ENCODE data around the gene REXO1.

Gene REXO1

DNA sequence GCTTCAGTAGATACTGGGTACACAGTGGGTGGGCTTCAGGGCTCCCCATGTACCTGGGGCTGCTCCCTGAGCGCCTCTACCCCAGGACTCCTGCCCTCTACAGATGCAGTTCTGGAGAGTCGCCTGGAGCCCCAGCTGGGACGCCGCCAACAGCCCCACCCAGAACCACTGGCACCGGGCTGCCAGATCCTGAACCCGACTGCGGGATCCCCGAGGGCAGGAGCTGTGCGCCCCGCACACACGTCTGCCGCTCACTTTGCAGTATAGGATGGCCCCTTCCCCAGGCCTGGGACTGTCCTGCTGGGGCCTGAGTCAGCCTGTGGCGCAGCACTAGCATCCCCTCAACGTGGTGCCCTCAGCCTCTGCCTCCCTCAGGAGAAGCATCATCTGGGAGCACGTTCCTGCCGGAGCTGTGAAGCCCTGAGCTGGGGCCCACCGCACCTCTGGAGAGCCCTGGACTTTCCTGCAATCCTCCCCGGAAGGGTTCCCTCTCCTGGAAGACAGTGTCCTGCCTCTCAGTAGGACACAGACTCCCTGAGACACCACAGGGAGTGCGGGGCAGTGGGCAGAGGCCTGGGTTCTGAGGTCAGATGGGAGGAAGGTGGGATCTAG, 3.7 kb downstream of the REXO1 start:
- peaks cover 7% of the 10 kb centered on the region for H3K36me3 ChIP-seq (replicated peaks)
- H3K4me1 ChIP-seq, result peaks cover 7% of the 10 kb centered on the region
- no peak for DNase-seq (ENCODE audit: low spot score in 2 of 2)
- in situ Hi-C loops (cut with MboI; ENCODE audit: low sequenced_read_pairs), result no loop called here
- H3K9me3 ChIP-seq, result no peaks in the 10 kb centered on the region
- no peak overlapping the region for H3K4me3 ChIP-seq
- no peaks in the 10 kb centered on the region for H3K27me3 ChIP-seq (ENCODE audit: low read depth)

DNA sequence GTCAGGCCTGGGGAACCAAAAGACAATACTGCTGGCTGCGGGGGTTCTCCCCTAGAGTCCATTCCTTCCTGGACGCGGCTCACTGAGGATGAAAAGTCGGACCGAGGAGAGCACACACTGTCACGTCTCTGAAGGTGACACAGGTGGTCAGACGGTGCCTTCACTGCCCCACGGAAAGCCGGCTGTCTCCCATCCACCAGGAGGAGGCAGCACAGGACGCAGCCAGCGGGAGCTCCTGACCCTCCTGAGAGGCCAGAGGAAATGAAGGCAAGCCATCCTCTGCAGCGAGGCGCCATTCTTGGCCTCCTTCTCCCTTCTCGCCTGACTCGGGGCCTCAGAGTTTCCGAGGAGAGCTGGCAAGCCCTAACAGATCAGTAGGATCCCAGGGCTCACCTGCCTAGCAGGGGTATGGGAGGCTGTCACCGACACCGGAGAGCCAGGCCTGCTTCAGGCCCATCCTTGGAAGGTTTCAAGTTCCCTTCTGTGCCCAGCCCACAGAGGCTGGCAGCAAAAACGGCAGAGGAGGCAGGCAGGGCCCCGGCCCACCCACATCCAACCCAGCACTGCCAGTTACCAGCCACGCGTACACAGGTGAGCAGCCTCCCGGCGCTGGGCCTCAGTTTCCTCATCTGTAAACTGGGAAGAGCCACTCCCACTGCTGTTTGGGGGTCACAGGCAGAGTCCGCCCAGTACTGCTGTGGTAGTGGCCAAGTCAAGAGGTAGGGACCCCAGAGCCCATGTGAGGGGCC, 4.5 kb downstream of the REXO1 start:
- H3K27me3 ChIP-seq (ENCODE audit: low read depth), result no peaks in the 10 kb centered on the region
- H3K4me1 ChIP-seq, result peaks cover 7% of the 10 kb centered on the region
- peaks cover 7% of the 10 kb centered on the region for H3K36me3 ChIP-seq (replicated peaks)
- DNase-seq (ENCODE audit: low spot score in 2 of 2), result no peak
- in situ Hi-C loops (cut with MboI; ENCODE audit: low sequenced_read_pairs), result no loop called here
- no peak overlapping the region for H3K4me3 ChIP-seq
- H3K9me3 ChIP-seq, result no peaks in the 10 kb centered on the region

DNA sequence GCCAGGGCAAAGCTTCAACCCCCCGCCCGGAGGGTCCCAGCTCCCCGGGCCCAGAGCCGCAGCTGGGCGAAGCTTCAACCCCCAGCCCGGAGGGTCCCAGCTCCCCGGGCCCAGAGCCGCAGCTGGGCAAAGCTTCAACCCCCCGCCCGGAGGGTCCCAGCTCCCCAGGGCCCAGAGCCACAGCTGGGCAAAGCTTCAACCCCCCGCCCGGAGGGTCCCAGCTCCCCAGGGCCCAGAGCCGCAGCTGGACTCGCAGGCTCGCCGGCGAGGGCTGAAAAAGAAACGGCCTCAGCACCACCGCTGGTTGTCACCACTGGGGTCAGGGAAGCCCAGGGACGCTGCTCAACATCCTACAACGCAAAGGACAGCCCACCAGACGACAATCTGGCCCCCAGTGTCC, 5.2 kb downstream of the REXO1 start:
- peaks cover 7% of the 10 kb centered on the region for H3K36me3 ChIP-seq (replicated peaks)
- H3K4me1 ChIP-seq, result peaks cover 7% of the 10 kb centered on the region

DNA sequence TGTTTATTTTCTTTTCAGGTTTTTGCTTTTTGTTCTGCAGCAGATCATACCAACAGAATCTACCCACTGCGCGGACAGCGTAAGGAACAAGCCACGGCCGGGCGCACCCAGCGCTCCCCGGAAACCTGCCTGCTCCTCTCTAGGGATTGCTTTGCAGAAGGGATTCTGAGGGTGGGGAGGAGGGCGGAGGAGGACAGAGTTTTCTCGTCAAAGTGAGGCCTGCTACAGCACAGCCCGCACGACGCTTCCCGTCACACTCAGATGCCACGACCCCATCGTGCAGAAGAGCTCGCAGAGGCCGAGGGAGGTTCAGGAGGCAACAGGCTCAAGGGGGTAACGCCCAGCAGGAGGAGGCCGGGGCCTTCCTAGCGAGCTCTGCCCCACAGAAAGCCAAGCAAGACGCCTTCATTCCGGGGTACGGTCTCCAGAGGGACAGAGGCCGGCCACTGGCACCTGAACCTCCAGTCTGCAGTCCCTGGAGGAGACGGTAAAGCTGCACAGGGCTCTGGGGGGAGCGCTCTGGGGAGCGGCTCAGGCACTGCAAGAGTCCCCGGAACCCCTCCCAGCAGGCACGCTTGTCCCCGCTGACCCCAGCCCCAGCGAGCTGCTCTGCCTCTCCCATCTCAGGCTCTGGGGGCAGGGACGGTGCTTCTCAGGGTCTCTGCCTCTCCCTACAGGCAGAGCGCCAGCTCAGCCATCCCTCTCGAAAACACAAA, 6.9 kb downstream of the REXO1 start:
- H3K9me3 ChIP-seq, result no peaks in the 10 kb centered on the region
- peaks cover 2% of the 10 kb centered on the region; the same call in 1 of the 2 replicates for H3K4me1 ChIP-seq
- no peak overlapping the region for H3K4me3 ChIP-seq
- no peak for DNase-seq (ENCODE audit: low spot score in 2 of 2)
- in situ Hi-C loops (cut with MboI; ENCODE audit: low sequenced_read_pairs), result no loop called here
- no peaks in the 10 kb centered on the region for H3K27me3 ChIP-seq (ENCODE audit: low read depth)
- H3K36me3 ChIP-seq (replicated peaks), result peaks cover 12% of the 10 kb centered on the region

More for the DNA sequence above, 5.2 kb downstream of the REXO1 start:
- Histone ChIP-seq H3K9me3 (no peaks in the 10 kb centered on the region), H3K4me3 (no peak overlapping the region), H3K27me3 (ENCODE audit: low read depth) (no peaks in the 10 kb centered on the region)
- no peak for DNase-seq (ENCODE audit: low spot score in 2 of 2)
- in situ Hi-C loops (cut with MboI; ENCODE audit: low sequenced_read_pairs), result no loop called here

DNA sequence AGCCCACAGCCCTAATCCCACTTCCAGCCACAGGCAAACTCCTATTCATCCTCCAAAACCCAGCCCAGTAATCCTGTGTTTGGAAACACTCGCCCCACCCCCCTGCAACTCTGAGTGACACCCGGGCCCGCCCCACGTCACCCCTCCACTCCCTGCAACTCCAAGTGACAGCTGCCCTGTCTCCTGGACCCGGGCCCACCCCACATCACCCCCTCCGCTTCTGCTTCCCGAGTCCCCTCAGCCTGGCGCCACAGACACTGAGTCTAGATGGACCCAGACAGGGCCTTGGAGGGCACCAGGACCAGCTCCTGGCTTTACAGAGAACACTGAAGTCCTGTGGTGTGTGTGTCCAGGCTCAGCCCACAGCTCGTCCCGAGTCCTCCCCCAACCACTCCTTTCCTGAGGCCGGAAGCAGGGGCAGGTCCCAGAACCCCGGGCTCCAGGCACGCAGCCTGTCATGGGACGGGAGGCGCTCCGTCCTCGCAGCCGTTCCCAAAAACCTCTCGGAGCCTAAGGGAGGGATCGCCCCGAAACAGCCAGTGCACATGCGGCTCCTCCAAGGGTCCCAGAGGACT, 7.7 kb downstream of the REXO1 start:
- H3K4me1 ChIP-seq, result peaks cover 2% of the 10 kb centered on the region; the same call in 1 of the 2 replicates
- in situ Hi-C loops (cut with MboI; ENCODE audit: low sequenced_read_pairs), result no loop called here
- H3K4me3 ChIP-seq, result no peak overlapping the region
- no peaks in the 10 kb centered on the region for H3K27me3 ChIP-seq (ENCODE audit: low read depth)
- peaks cover 6% of the 10 kb centered on the region for H3K36me3 ChIP-seq (replicated peaks)
- H3K9me3 ChIP-seq, result no peaks in the 10 kb centered on the region
- DNase-seq (ENCODE audit: low spot score in 2 of 2), result peak in 1 of 2 experiments; percentile 53

DNA sequence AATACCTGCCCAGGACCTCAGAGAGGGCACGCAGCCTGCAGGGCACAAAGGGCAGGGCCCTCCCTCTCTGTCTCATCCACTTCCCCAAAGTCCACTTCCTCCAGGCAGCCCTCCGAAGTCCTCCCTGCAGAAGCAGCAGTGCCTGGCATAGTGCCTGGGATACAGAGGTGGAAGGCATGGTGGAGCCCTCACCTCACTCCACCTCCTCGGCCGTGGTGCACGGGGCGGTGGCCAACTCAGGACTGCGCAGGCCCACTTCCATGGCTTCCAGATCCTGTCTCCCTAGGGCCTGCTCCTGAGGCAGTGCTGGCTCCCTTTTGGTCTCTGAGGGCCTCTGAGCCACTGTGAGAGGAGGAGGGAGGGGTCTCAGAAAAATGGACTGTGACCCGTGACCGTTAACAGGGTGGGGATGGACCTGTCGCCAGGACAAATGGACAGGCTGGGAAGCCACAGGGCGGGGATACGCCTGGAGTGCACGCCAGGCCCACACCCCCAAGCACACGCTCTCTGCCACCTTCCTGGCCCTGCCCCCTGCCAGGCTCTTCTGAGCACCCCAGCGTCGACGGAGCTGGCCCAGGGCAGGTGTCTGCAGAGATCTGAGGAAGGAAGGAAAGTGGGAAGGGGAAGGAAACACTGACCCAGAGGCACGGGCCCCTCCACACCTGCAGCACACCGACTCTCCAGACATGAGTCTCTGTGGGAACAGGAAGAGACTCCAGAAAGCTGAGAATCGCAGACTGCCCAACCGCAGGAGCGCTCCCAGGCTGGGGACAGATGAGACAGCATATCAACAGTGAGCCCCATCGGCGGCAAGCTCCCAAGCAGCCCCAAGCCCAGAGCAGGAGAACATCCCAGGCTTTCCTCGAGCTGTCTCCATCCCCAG, 8.4 kb downstream of the REXO1 start:
- Histone ChIP-seq H3K9me3 (no peaks in the 10 kb centered on the region), H3K27me3 (ENCODE audit: low read depth) (no peaks in the 10 kb centered on the region), H3K4me3 (no peak overlapping the region), H3K4me1 (peaks cover 2% of the 10 kb centered on the region; the same call in 1 of the 2 replicates), H3K36me3 (replicated peaks) (peaks cover 5% of the 10 kb centered on the region; the same call in 1 of the 2 replicates)
- in situ Hi-C loops (cut with MboI; ENCODE audit: low sequenced_read_pairs), result no loop called here
- DNase-seq (ENCODE audit: low spot score in 2 of 2), result no peak

DNA sequence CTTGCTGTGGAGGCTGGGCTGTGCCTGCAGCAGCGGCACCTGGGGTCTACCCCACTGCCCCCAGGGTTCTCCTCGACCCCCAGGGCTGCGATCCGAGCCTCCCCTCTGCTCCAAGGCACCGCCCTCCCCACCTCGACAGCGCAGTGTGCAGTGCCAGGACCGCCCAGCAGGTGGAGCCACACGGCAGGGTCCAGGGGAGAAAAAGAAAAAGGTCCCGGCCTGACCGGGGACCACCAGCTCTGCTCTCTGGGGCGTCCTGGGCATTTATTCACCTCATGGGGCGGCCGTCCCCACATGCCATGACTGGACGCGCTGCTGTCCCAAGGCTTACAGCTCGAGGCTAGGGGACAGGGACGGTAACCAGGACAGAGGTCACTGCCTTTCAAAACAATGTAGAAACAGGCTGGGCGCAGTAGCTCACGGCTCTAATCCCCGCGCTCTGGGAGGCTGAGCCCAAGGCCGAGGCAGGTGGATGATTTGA, 10.6 kb downstream of the REXO1 start:
- H3K27me3 ChIP-seq (ENCODE audit: low read depth), result no peaks in the 10 kb centered on the region
- H3K9me3 ChIP-seq, result no peaks in the 10 kb centered on the region
- peak in 1 of 2 experiments; percentile 85 for DNase-seq (ENCODE audit: low spot score in 2 of 2)
- H3K36me3 ChIP-seq (replicated peaks), result peaks cover 5% of the 10 kb centered on the region; the same call in 1 of the 2 replicates
- no peak overlapping the region for H3K4me3 ChIP-seq
- peaks cover 2% of the 10 kb centered on the region; the same call in 1 of the 2 replicates for H3K4me1 ChIP-seq
- in situ Hi-C loops (cut with MboI; ENCODE audit: low sequenced_read_pairs), result no loop called here

DNA sequence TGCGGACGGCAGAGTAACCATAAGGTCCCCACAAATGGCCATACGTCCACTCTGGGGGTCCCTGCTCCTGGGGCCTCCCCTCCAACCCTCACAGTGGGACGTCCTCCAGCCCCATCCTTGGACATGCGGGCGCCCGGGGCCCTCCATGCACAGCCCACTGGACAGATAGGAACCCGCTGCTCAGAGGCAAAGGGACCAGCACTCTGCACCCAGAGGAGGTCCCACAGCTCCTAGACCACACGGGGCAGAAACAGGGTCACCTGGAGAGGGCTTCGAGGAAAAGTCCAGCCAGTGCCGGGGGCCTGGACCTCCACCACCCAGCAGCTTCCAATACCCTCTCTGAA, 11.1 kb downstream of the REXO1 start:
- H3K9me3 ChIP-seq, result no peaks in the 10 kb centered on the region
- peaks cover 2% of the 10 kb centered on the region; the same call in 1 of the 2 replicates for H3K4me1 ChIP-seq
- H3K27me3 ChIP-seq (ENCODE audit: low read depth), result no peaks in the 10 kb centered on the region
- in situ Hi-C loops (cut with MboI; ENCODE audit: low sequenced_read_pairs), result no loop called here
- no peak overlapping the region for H3K4me3 ChIP-seq
- no peak for DNase-seq (ENCODE audit: low spot score in 2 of 2)
- H3K36me3 ChIP-seq (replicated peaks), result peaks cover 5% of the 10 kb centered on the region; the same call in 1 of the 2 replicates

DNA sequence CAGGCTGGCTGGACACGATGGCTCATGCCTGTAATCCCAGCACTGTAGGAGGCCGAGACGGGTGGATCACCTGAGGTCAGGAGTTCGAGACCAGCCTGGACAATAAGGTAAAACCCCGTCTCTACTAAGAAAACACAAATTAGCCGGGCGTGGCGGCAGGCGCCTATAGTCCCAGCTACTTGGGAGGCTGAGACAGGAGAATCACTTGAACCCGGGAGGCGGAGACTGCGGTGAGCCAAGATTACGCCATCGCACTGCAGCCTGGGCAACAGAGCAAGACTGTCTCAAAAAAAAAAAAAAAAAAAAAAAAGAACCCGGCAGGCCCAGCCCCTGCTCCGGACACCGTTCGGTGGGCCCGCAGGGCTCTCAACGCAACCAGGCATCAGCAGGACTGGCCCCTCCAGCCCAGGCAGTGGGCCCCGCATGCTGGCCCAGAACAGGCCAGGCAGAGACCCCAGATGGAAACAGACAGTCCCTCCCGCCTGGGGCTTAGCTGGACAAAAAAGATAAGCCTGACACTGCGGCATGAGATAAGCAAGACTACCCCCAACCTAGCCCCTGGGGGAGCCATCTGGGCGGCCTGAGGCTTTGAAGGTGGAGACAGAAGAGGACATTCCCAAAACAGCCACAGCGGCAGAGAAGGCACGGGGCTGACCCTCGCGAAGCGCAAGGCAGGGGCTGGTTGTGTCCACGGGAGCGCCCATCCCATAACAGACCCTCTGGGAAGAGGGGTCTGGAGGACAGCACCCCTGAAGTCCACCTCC, 11.6 kb downstream of the REXO1 start:
- H3K4me1 ChIP-seq, result peaks cover 2% of the 10 kb centered on the region; the same call in 1 of the 2 replicates
- H3K9me3 ChIP-seq, result no peaks in the 10 kb centered on the region
- DNase-seq (ENCODE audit: low spot score in 2 of 2), result no peak
- peaks cover 5% of the 10 kb centered on the region; the same call in 1 of the 2 replicates for H3K36me3 ChIP-seq (replicated peaks)
- in situ Hi-C loops (cut with MboI; ENCODE audit: low sequenced_read_pairs), result no loop called here
- H3K27me3 ChIP-seq (ENCODE audit: low read depth), result no peaks in the 10 kb centered on the region
- no peak overlapping the region for H3K4me3 ChIP-seq

DNA sequence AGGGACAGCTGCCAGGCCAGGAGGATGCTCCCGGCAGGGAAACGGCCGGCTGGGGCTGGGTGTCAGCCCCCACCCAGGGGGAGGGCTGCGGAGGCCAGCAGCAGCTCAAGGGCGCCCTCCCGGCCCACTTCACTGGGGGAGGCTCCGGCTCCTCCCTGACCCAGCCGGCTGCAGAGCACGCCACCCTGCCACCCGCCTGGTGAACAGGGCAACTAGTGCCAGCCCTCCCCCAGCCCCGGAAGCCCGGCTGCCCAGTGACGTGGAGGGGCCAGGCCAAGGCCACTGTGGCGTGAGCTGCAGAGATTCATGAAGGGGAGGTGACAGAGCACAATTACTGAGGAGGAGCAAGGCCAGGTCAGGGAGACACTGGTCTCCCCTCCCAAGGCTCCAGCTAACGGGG, 14.7 kb downstream of the REXO1 start:
- in situ Hi-C loops (cut with MboI; ENCODE audit: low sequenced_read_pairs), result no loop called here
- no peak for DNase-seq (ENCODE audit: low spot score in 2 of 2)
- Histone ChIP-seq H3K9me3 (no peaks in the 10 kb centered on the region), H3K4me1 (peaks cover 2% of the 10 kb centered on the region; the same call in 1 of the 2 replicates), H3K36me3 (replicated peaks) (peaks cover 9% of the 10 kb centered on the region; the same call in 1 of the 2 replicates), H3K4me3 (no peak overlapping the region), H3K27me3 (ENCODE audit: low read depth) (no peaks in the 10 kb centered on the region)

DNA sequence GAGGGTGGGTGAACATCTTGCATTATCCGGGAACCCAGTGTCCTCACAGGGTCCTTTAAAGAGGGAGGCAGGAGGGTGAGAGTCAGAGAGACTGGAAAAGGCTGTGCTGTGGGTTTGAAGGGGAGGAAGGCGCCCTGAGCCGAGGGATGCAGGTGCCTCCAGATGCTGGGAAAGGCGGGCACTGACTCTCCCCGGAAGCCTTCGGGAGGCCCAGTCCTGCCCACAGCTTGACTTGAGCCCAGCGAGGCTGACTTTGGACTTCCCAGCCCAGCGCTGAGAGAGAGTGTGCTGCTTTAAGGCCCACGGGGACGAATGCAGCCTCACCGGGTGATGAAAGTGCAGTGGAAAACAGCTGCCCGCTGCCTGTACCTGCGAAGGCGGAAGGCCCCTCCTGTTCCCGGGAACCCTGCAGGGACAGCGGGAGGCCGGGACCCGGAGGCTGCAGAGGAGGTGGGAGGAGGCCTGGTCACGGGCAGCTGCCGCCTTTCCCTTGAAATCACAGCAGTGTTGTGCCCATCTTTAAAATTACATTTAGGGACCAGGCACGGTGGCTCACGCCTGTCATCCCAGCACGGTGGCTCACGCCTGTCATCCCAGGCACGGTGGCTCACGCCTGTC, 16.1 kb downstream of the REXO1 start:
- DNase-seq (ENCODE audit: low spot score in 2 of 2), result no peak
- peaks cover 8% of the 10 kb centered on the region; the same call in 1 of the 2 replicates for H3K36me3 ChIP-seq (replicated peaks)
- H3K27me3 ChIP-seq (ENCODE audit: low read depth), result no peaks in the 10 kb centered on the region
- H3K4me1 ChIP-seq, result no peaks in the 10 kb centered on the region
- no peaks in the 10 kb centered on the region for H3K9me3 ChIP-seq
- in situ Hi-C loops (cut with MboI; ENCODE audit: low sequenced_read_pairs), result no loop called here
- no peak overlapping the region for H3K4me3 ChIP-seq

DNA sequence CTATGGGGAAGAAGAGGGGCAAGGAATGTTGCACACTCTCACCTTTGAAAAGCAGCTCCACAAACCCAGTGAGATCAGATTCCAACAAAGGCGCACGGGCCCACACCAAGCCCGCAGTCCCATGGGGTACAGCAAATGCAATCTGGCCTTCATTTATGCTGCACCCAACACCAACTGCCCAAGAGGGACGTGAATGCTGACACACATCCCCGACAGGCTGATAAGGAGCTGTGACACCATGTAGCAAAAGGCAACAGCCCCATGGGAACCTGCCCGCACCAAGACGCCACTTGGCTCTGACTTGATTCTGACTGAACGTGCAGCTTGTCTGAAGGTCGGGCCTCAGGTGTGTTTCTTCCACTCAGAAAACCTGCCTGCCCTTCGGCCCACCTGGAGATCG, 17.3 kb downstream of the REXO1 start:
- no peaks in the 10 kb centered on the region for H3K9me3 ChIP-seq
- H3K36me3 ChIP-seq (replicated peaks), result peaks cover 8% of the 10 kb centered on the region; the same call in 1 of the 2 replicates
- no peak overlapping the region for H3K4me3 ChIP-seq
- H3K4me1 ChIP-seq, result no peaks in the 10 kb centered on the region
- H3K27me3 ChIP-seq (ENCODE audit: low read depth), result no peaks in the 10 kb centered on the region
- in situ Hi-C loops (cut with MboI; ENCODE audit: low sequenced_read_pairs), result no loop called here
- no peak for DNase-seq (ENCODE audit: low spot score in 2 of 2)

Measured in HAP-1 (cell line).